ENCODE data around the gene PPM1A.
A peak's percentile ranks its signal among the peaks of the same experiment; 100 is the strongest.
"Not testable (repeated sequence)": the region's sequence is repeated elsewhere in the genome, so short reads cannot be mapped to it uniquely, and the experiment has no call there.

Gene PPM1A

GRCh38 chr14:60266021-60266937 lies 17.3 kb downstream of the PPM1A start:
- peak; percentile 39 for DNase-seq (ENCODE audit: low spot score)

- DNase-seq (ENCODE audit: low spot score): no peak
These were observed 23.2 kb downstream of the PPM1A start for GRCh38 chr14:60272177-60272576.

GRCh38 chr14:60273956-60274355 lies 24.9 kb downstream of the PPM1A start:
- no peak for DNase-seq (ENCODE audit: low spot score)

- DNase-seq (ENCODE audit: low spot score): peak; percentile 20
These were observed 25.4 kb downstream of the PPM1A start for GRCh38 chr14:60274448-60274847.

- DNase-seq (ENCODE audit: low spot score): no peak
These were observed 26.9 kb downstream of the PPM1A start for GRCh38 chr14:60275932-60276331.

GRCh38 chr14:60276347-60276746 lies 27.3 kb downstream of the PPM1A start:
- DNase-seq (ENCODE audit: low spot score): no peak

GRCh38 chr14:60277605-60278190 lies 28.7 kb downstream of the PPM1A start:
- DNase-seq (ENCODE audit: low spot score): no peak

GRCh38 chr14:60278350-60278749 lies 29.3 kb downstream of the PPM1A start:
- no peak for DNase-seq (ENCODE audit: low spot score)

GRCh38 chr14:60287452-60287851 lies 38.4 kb downstream of the PPM1A start:
- DNase-seq (ENCODE audit: low spot score): no peak

GRCh38 chr14:60288279-60288678 lies 39.3 kb downstream of the PPM1A start:
- DNase-seq (ENCODE audit: low spot score): no peak

- no peak for DNase-seq (ENCODE audit: low spot score)
These were observed 45.5 kb downstream of the PPM1A start for GRCh38 chr14:60294411-60295069.

- no peak for DNase-seq (ENCODE audit: low spot score)
These were observed 51.0 kb downstream of the PPM1A start for GRCh38 chr14:60300019-60300418.

- DNase-seq (ENCODE audit: low spot score): no peak
These were observed 52.7 kb downstream of the PPM1A start for GRCh38 chr14:60301685-60302084.

- DNase-seq (ENCODE audit: low spot score): no peak
These were observed 53.6 kb downstream of the PPM1A start for GRCh38 chr14:60302663-60303062.

- DNase-seq (ENCODE audit: low spot score): no peak
These were observed 54.7 kb downstream of the PPM1A start for GRCh38 chr14:60303745-60304144.

GRCh38 chr14:60304509-60304908 lies 55.5 kb downstream of the PPM1A start:
- DNase-seq (ENCODE audit: low spot score): peak; percentile 12

GRCh38 chr14:60309867-60310552 lies 61.0 kb downstream of the PPM1A start:
- no peak for DNase-seq (ENCODE audit: low spot score)

GRCh38 chr14:60311417-60311816 lies 62.4 kb downstream of the PPM1A start:
- DNase-seq (ENCODE audit: low spot score): no peak

- no peak for DNase-seq (ENCODE audit: low spot score)
These were observed 64.1 kb downstream of the PPM1A start for GRCh38 chr14:60313093-60313492.

GRCh38 chr14:60315196-60315990 lies 66.4 kb downstream of the PPM1A start:
- DNase-seq (ENCODE audit: low spot score): no peak

GRCh38 chr14:60317609-60318008 lies 68.6 kb downstream of the PPM1A start:
- no peak for DNase-seq (ENCODE audit: low spot score)

GRCh38 chr14:60320860-60321259 lies 71.8 kb downstream of the PPM1A start:
- DNase-seq (ENCODE audit: low spot score): not testable (repeated sequence)

All from HuH-7 (cell line).